Suprapubic skin (tissue), 4 donors: Measurements from ENCODE around the gene ZNF652. TPM values are rescaled to one million over a fixed set of nuclear protein-coding genes. Genes with fewer than 3 reads are reported as not detected.

Experiments
- DNase-seq, 2 donors: peaks; one replicate each; pipeline ENCODE4 v3.0.0-alpha.2; 2019; ENCODE audit warnings: low spot score in 2 of 2
- H3K27ac ChIP-seq: fragments of 200-600 bp; sonication (generic); one replicate; pipeline ENCODE4 v1.5.1; 2019
- H3K27me3 ChIP-seq: fragments of 200-600 bp; sonication (generic); one replicate; pipeline ENCODE4 v1.5.1; 2019
- H3K36me3 ChIP-seq: fragments of 200-600 bp; sonication (generic); one replicate; pipeline ENCODE4 v1.5.1; 2019
- H3K4me1 ChIP-seq: fragments of 200-600 bp; sonication (generic); one replicate; pipeline ENCODE4 v1.5.1; 2019
- H3K4me3 ChIP-seq: fragments of 200-600 bp; sonication (generic); one replicate; pipeline ENCODE4 v1.5.1; 2019; ENCODE audit warnings: mild to moderate bottlenecking
- H3K9me3 ChIP-seq: fragments of 200-600 bp; sonication (generic); one replicate; pipeline ENCODE4 v1.5.1; 2019
- CTCF ChIP-seq, 2 donors: fragments of 200-600 bp in 1 of 2; fragments of 450-650 bp in 1 of 2; sonication (generic) in 1 of 2; IDR thresholded peaks; one replicate each; pipeline ENCODE4 v1.5.1; 2016 to 2019; ENCODE audit warnings: antibody characterized with exemption in 2 of 2, mild to moderate bottlenecking in 1 of 2, moderate library complexity in 1 of 2
- EP300 ChIP-seq: sonication (generic); formaldehyde crosslinking; IDR thresholded peaks from one replicate; pipeline ENCODE4 v1.6.1; 2017; ENCODE audit warnings: antibody characterized with exemption
- POLR2A ChIP-seq, 2 donors: fragments of 450-650 bp; IDR thresholded peaks; one replicate each; pipeline ENCODE4 v1.6.1; 2017; ENCODE audit warnings: antibody characterized with exemption in 2 of 2, mild to moderate bottlenecking in 2 of 2, moderate library complexity in 2 of 2
- POLR2AphosphoS5 ChIP-seq, 3 donors: sonication (generic); formaldehyde crosslinking; IDR thresholded peaks; one replicate each; pipeline ENCODE4 v1.6.1; 2017; ENCODE audit warnings: antibody characterized with exemption in 3 of 3
- WGBS: methylation state at CpG from one replicate; pipeline ENCODE4 v1.1.5; 2018; 5-methylcytosine and 5-hydroxymethylcytosine counted together
- total RNA-seq, 4 donors: library from RNA; depleted of rRNA; stranded (reverse); fragments of >200 nt; gene quantifications; one replicate each; pipeline ENCODE4 v1.1.0, GENCODE V29; 2016

ZNF652 gene
- total RNA-seq, 4 donors from 2014 or later = 76.6 to 148 (median 83.2) TPM

GRCh38 chr17:49327835-49328784 lies 33.9 kb downstream of the ZNF652 start:
- peaks cover 10% of the 10 kb centered on the region for H3K4me1 ChIP-seq
- no peak for DNase-seq
- no peaks in the 10 kb centered on the region for H3K36me3 ChIP-seq
- no peak overlapping the region for H3K27ac ChIP-seq
- H3K4me3 ChIP-seq = no peak overlapping the region
- TF ChIP-seq POLR2A (IDR thresholded peaks at IDR 0.05) (no peak), EP300 (no peak), CTCF (IDR thresholded peaks at IDR 0.05) (no peak), POLR2AphosphoS5 (IDR thresholded peaks at IDR 0.05) (no peak)
- H3K9me3 ChIP-seq = no peaks in the 10 kb centered on the region
- no peaks in the 10 kb centered on the region for H3K27me3 ChIP-seq
- 77% methylated on average over 5 of the region's 5 CpGs for WGBS

- no peak for DNase-seq
- Histone ChIP-seq H3K9me3 (no peaks in the 10 kb centered on the region), H3K4me3 (no peak overlapping the region), H3K4me1 (peaks cover 10% of the 10 kb centered on the region), H3K27me3 (no peaks in the 10 kb centered on the region), H3K27ac (no peak overlapping the region), H3K36me3 (no peaks in the 10 kb centered on the region)
- 94% methylated on average over 2 of the region's 2 CpGs for WGBS
- TF ChIP-seq EP300 = no peak
- TF ChIP-seq POLR2AphosphoS5 (IDR thresholded peaks at IDR 0.05) = no peak
- no peak for TF ChIP-seq POLR2A (IDR thresholded peaks at IDR 0.05)
- TF ChIP-seq CTCF (IDR thresholded peaks at IDR 0.05) = no peak
These were observed 36.1 kb downstream of the ZNF652 start for GRCh38 chr17:49325980-49326379.

- H3K4me1 ChIP-seq = peaks cover 8% of the 10 kb centered on the region
- H3K36me3 ChIP-seq = peaks cover 8% of the 10 kb centered on the region
- H3K9me3 ChIP-seq = no peaks in the 10 kb centered on the region
- H3K27me3 ChIP-seq = no peaks in the 10 kb centered on the region
- H3K4me3 ChIP-seq = no peak overlapping the region
- no peak for DNase-seq
- H3K27ac ChIP-seq = no peak overlapping the region
- TF ChIP-seq POLR2A (IDR thresholded peaks at IDR 0.05) = no peak
- TF ChIP-seq EP300 = no peak
- TF ChIP-seq CTCF (IDR thresholded peaks at IDR 0.05) = no peak
- no peak for TF ChIP-seq POLR2AphosphoS5 (IDR thresholded peaks at IDR 0.05)
- 73% methylated on average over 6 of the region's 6 CpGs for WGBS
These were observed 43.5 kb downstream of the ZNF652 start for GRCh38 chr17:49318435-49318965.

- Histone ChIP-seq H3K27ac (no peak overlapping the region), H3K4me3 (no peak overlapping the region), H3K4me1 (peaks cover 8% of the 10 kb centered on the region), H3K27me3 (no peaks in the 10 kb centered on the region), H3K9me3 (no peaks in the 10 kb centered on the region), H3K36me3 (peaks cover 14% of the 10 kb centered on the region)
- DNase-seq = no peak
- WGBS = 81% methylated on average over 13 of the region's 13 CpGs
- TF ChIP-seq EP300 (no peak), POLR2A (IDR thresholded peaks at IDR 0.05) (no peak)
These were observed 45.0 kb downstream of the ZNF652 start for GRCh38 chr17:49316889-49317675.

GRCh38 chr17:49316258-49316570 lies 45.8 kb downstream of the ZNF652 start:
- no peaks in the 10 kb centered on the region for H3K9me3 ChIP-seq
- peaks cover 23% of the 10 kb centered on the region for H3K36me3 ChIP-seq
- H3K27ac ChIP-seq = no peak overlapping the region
- peaks cover 8% of the 10 kb centered on the region for H3K4me1 ChIP-seq
- no peak for DNase-seq
- 43% methylated on average over 2 of the region's 2 CpGs for WGBS
- H3K27me3 ChIP-seq = no peaks in the 10 kb centered on the region
- no peak overlapping the region for H3K4me3 ChIP-seq
- TF ChIP-seq EP300 = no peak
- TF ChIP-seq POLR2A (IDR thresholded peaks at IDR 0.05) = no peak
